ENCODE results near the gene KDSR. TPM values are rescaled to one million over a fixed set of nuclear protein-coding genes. Genes with fewer than 3 reads are reported as not detected.

Gene KDSR
- total RNA-seq, 4 donors from 2014 or later = 44.1 to 62.4 (median 54.8) TPM

GRCh38 chr18:63297687-63298399, 69.2 kb downstream of the KDSR start:
- H3K27ac ChIP-seq = peak overlapping the region in 3 of 4 donors; percentile 19 to 89 (median 81)
- H3K4me1 ChIP-seq = peaks cover 0 to 69% (median 56%) of the 10 kb centered on the region in 4 donors
- no peaks in the 10 kb centered on the region for H3K36me3 ChIP-seq
- no peak for DNase-seq (ENCODE audit: low spot score in 2 of 2)
- H3K27me3 ChIP-seq = no peaks in the 10 kb centered on the region
- no peak overlapping the region for H3K4me3 ChIP-seq
- TF ChIP-seq EP300 (IDR thresholded peaks at IDR 0.05) = peak in 1 of 2 donors; percentile 42
- TF ChIP-seq POLR2A (IDR thresholded peaks at IDR 0.05) = no peak
- H3K9me3 ChIP-seq = no peaks in the 10 kb centered on the region
- WGBS, 2 donors = 28 to 33% methylated on average over 16 of the region's 16 CpGs

DNA sequence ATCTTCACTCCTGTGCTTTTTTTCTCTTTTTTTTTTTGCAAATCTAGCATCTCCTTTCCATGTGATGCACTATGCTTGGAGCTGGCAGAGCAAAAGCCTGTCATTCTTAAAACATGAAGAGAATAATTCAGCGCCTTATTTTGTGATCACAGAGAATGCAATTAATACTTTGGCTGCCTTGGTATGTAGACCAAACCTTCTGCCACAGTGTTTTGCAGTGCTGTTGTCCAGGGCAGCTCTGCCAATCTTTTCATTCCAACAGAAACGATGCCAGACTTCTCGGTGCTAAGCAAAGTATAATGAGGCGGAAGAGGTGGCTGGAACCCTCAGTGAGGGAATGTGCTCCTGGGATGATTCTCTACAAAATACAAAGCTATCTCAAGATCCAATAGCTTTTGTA, 73.1 kb downstream of the KDSR start:
- TF ChIP-seq POLR2A (IDR thresholded peaks at IDR 0.05) (no peak), EP300 (IDR thresholded peaks at IDR 0.05) (no peak)
- TF ChIP-seq, protein P1, sequence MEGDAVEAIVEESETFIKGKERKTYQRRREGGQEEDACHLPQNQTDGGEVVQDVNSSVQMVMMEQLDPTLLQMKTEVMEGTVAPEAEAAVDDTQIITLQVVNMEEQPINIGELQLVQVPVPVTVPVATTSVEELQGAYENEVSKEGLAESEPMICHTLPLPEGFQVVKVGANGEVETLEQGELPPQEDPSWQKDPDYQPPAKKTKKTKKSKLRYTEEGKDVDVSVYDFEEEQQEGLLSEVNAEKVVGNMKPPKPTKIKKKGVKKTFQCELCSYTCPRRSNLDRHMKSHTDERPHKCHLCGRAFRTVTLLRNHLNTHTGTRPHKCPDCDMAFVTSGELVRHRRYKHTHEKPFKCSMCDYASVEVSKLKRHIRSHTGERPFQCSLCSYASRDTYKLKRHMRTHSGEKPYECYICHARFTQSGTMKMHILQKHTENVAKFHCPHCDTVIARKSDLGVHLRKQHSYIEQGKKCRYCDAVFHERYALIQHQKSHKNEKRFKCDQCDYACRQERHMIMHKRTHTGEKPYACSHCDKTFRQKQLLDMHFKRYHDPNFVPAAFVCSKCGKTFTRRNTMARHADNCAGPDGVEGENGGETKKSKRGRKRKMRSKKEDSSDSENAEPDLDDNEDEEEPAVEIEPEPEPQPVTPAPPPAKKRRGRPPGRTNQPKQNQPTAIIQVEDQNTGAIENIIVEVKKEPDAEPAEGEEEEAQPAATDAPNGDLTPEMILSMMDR (IDR thresholded peaks at IDR 0.05) = no peak
- Histone ChIP-seq H3K36me3 (no peaks in the 10 kb centered on the region), H3K4me1 (peaks cover 0 to 64% (median 53%) of the 10 kb centered on the region in 4 donors), H3K9me3 (no peaks in the 10 kb centered on the region), H3K27ac (peak overlapping the region in 1 of 4 donors; percentile 38), H3K27me3 (no peaks in the 10 kb centered on the region), H3K4me3 (no peak overlapping the region)
- WGBS, 2 donors = 46 to 51% methylated on average over 4 of the region's 4 CpGs
- no peak for DNase-seq (ENCODE audit: low spot score in 2 of 2)

DNA sequence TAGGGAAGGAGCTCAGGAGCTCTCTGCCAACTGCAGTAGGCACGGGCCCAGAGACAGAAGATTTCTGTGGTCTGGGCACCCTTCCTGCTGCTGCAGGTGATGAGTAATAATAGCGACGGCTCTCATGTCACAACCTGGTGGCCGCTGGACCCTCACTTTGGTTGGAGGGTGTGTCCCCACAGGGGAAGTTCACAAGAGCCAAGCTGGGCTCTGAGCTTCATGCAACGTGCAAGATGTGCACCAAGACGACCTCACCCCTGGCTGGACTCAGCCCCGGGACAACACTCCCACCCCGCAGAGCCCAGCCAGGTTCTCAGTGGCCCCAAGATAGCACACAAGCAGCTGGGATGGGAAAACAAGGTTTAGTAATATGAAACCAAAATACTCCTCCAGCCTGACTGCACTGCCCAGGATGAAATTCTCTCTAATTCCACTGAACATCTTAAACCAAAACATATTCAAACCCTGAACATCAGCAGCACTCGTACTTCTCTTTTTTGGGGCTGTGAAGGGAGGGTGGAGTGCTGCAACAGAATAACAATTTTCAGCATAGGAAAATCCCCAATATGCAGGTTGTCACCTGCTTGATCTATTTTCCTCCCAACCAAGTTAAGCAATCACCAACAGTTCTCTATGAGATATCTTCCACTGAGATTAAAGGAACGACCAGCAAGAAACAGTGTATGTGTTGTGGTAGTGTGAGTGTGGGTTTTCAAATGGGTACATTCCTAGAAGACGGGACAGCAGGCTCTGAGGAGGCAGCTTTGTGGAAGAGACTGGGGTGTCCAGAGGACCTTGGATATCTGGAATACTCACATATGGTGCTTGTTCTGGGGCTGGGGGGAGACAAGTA, 73.9 kb downstream of the KDSR start:
- H3K4me1 ChIP-seq = peaks cover 0 to 64% (median 53%) of the 10 kb centered on the region in 4 donors
- 65% methylated on average over 11 of the region's 11 CpGs for WGBS, 2 donors

DNA sequence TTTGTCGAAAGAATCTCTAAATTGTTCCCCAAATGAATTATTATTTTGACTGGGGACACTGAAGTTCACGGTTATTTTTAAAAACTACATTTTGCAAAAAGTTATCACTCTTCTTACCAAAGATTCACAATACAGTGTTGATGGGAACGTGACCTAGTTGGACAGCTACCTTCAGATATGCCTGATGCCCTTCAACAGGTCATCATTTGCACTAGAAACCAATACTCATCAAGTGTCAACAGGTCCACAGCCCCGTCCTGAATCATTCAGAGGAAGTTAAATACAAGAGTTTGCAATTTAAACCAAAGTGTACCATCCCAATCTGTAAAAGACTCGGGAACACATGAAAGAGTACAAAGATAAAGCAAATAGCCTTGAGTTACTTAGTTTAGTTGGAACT, 75.7 kb downstream of the KDSR start:
- WGBS, 2 donors = 89 to 93% methylated on average over 5 of the region's 5 CpGs
- Histone ChIP-seq H3K36me3 (no peaks in the 10 kb centered on the region), H3K27ac (peak overlapping the region in 1 of 4 donors; percentile 54), H3K4me3 (no peak overlapping the region), H3K27me3 (no peaks in the 10 kb centered on the region), H3K4me1 (peaks cover 0 to 73% (median 54%) of the 10 kb centered on the region in 4 donors), H3K9me3 (no peaks in the 10 kb centered on the region)
- DNase-seq (ENCODE audit: low spot score in 2 of 2) = no peak
- TF ChIP-seq, protein P1 (IDR thresholded peaks at IDR 0.05) = no peak
- no peak for TF ChIP-seq POLR2A (IDR thresholded peaks at IDR 0.05)

More for the DNA sequence above, 73.9 kb downstream of the KDSR start:
- DNase-seq (ENCODE audit: low spot score in 2 of 2) = no peak
- Histone ChIP-seq H3K36me3 (no peaks in the 10 kb centered on the region), H3K27me3 (no peaks in the 10 kb centered on the region), H3K27ac (peak overlapping the region in 2 of 4 donors; percentile 2 to 38), H3K4me3 (no peak overlapping the region), H3K9me3 (no peaks in the 10 kb centered on the region)
- TF ChIP-seq EP300 (IDR thresholded peaks at IDR 0.05) = no peak
- no peak for TF ChIP-seq POLR2A (IDR thresholded peaks at IDR 0.05)

- H3K4me1 ChIP-seq = peaks cover 0 to 78% (median 56%) of the 10 kb centered on the region in 4 donors
- no peak for DNase-seq (ENCODE audit: low spot score in 2 of 2)
- no peaks in the 10 kb centered on the region for H3K36me3 ChIP-seq
- no peaks in the 10 kb centered on the region for H3K27me3 ChIP-seq
- peak overlapping the region in 3 of 4 donors; percentile 54 to 84 (median 69) for H3K27ac ChIP-seq
- no peaks in the 10 kb centered on the region for H3K9me3 ChIP-seq
- no peak overlapping the region for H3K4me3 ChIP-seq
- no peak for TF ChIP-seq EP300 (IDR thresholded peaks at IDR 0.05)
- TF ChIP-seq, protein P1 (IDR thresholded peaks at IDR 0.05) = no peak
- TF ChIP-seq POLR2A (IDR thresholded peaks at IDR 0.05) = no peak
- 59 to 71% methylated on average over 7 of the region's 7 CpGs for WGBS, 2 donors
These were observed 76.2 kb downstream of the KDSR start for GRCh38 chr18:63290821-63291200.

Data from tibial nerve (tissue), 4 donors.